ENCODE results near the gene POU2F3. TPM values are rescaled to one million over a fixed set of nuclear protein-coding genes. Genes with fewer than 3 reads are reported as not detected.

POU2F3 gene
- total RNA-seq, result under 1 TPM; 0.16 to 0.31 TPM
- 0.49 TPM for polyA plus RNA-seq (ENCODE audit: insufficient read depth, low read depth, low replicate concordance)
- long read RNA-seq, donor 1, result 0 reads
- long read RNA-seq, donor 2, partial matches to known transcripts, result 0 of 1 reads
- long read RNA-seq, donor 2, other reads (novel, unspliced or antisense), result 0 of 1 reads

DNA sequence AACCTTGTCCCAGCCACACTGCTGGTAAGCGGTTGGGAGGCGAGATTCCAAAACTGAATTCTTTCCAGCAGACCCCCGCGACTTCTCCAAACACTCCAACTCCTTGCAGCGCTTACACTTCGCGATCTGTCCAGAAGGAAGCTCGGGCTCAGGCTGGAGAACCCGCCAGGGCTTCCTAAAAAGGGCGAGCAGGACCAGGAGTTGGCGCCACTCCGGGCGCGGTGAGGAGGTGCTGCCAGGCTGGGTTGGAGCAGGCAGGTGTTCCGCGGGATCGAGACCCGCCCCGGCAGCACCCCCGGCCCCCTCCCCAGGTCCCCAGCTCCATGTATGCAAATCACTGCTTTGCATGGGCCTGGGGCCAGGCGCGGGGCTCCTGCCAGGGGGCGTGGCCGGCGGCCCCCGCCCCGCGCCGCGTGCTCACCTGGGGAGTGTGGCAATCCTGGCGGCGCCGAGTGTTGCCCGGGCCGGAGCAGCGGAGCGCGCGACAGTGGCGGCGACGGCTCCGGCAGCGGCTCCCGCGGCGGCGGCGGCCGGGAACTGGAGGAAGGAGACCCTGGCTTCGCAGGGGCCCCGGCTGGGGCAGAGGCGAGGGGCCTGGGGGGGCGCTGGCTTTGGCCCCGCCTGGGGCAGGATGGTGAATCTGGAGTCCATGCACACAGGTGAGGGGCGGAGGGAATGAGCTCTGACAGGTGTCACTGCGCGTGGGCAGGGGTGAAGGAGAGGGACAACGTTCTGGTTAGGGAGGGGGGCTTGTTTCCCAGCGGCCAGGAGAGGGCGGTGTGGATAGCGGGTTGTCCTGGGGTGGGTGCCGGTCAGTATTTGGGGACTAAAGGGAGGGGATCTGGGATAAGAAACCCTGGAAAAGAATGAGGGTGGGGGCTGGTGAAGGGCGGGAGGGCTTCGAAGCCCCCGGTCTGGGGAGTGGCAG is at the start of gene POU2F3:
TSS of gene POU2F3 (plus strand) at position 428 of the 928 bp plus-strand sequence. CDS start at position 632, 204 bp downstream.
- no peaks in the 10 kb centered on the region for H3K27me3 ChIP-seq
- no peaks in the 10 kb centered on the region for H3K9me3 ChIP-seq
- no peaks in the 10 kb centered on the region for H3K36me3 ChIP-seq (ENCODE audit: low read depth, missing control alignments)
- WGBS, 2 donors, result 7 to 8% methylated on average over 22 to 66 of the region's 66 CpGs
- TF ChIP-seq POLR2A (IDR thresholded peaks at IDR 0.05), result no peak
- no peak for TF ChIP-seq CTCF (IDR thresholded peaks at IDR 0.05)
- no peak for DNase-seq
- no peaks in the 10 kb centered on the region for H3K4me1 ChIP-seq
- intact Hi-C loops (cut with DNase I; ENCODE audit: low total_unique reads), result no loop called here
- H3K4me3 ChIP-seq, result no peak within 1 kb of the TSS
- no peak within 1 kb of the TSS for H3K27ac ChIP-seq

DNA sequence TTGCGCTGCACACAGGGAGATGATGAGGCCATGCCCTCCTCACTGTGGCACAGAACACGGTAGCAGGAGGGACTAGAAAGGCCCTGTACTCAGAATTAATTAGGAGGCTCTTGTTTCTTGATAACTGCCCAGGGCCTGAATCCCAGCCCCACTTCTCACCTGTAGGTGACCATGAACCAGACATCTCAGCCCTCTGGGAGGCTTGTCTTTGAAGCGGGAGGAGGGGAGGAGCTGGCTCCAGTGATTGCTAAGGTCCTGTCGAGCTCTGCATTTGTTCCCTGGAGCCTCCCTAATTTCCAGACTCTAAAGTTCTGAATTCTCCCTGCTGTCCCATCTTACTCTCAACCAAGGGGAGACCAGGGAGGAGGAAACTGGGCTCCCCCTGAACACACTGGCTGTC is 48.9 kb upstream of the POU2F3 start:
- no peak for TF ChIP-seq POLR2A (IDR thresholded peaks at IDR 0.05)
- no peak for TF ChIP-seq CTCF (IDR thresholded peaks at IDR 0.05)
- intact Hi-C loops (cut with DNase I; ENCODE audit: low total_unique reads), result no loop called here
- Histone ChIP-seq H3K36me3 (ENCODE audit: low read depth, missing control alignments) (no peaks in the 10 kb centered on the region), H3K27me3 (no peaks in the 10 kb centered on the region), H3K27ac (no peak overlapping the region), H3K4me1 (peaks cover 23% of the 10 kb centered on the region), H3K4me3 (no peak overlapping the region), H3K9me3 (no peaks in the 10 kb centered on the region)
- DNase-seq, result no peak
- WGBS, 2 donors, result 84 to 92% methylated on average over 4 of the region's 4 CpGs

DNA sequence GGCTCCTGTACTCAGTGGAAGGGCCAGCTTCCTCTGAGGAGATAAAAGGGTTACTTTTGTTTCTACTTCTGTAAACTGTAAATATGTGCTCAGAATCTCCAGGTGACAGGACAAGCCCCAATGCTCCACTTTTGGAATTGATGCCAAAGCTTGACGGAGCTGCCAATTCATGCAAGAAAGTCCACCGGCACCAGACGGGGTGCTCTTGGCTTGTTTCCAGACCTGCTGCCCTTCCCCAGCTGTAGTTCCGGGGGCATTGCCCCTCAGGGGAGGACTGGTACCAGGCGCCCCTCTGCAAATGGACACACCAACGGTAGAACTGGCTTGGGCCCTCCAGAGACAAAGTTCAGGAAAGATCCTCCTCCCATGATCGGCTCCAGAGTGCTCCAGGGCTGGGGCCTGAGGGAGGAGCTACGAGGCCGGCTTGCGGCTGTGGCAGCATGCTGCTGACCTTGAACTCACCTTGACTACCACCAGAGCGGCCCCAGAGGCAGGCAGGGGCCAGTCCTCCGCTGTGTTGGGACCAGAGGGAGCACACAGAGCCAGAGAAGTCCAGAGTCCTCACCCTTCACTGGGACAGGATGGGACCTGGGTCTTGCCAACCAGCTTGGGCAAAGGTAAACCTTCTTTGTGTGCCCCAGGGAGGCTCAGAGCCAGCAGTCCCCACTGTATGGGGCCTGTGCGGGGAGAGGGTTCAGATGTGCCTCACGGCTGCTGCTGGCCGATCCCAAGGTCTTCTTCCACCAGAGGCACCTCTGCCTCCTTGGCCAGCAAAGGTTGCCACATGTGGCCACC is 46.9 kb upstream of the POU2F3 start:
- intact Hi-C loops (cut with DNase I; ENCODE audit: low total_unique reads), result no loop called here
- 53 to 60% methylated on average over 7 to 15 of the region's 15 CpGs for WGBS, 2 donors
- Histone ChIP-seq H3K9me3 (no peaks in the 10 kb centered on the region), H3K36me3 (ENCODE audit: low read depth, missing control alignments) (no peaks in the 10 kb centered on the region), H3K27me3 (no peaks in the 10 kb centered on the region), H3K4me1 (peaks cover 8% of the 10 kb centered on the region), H3K4me3 (no peak overlapping the region), H3K27ac (no peak overlapping the region)
- DNase-seq, result no peak
- TF ChIP-seq CTCF (IDR thresholded peaks at IDR 0.05) (no peak), POLR2A (IDR thresholded peaks at IDR 0.05) (no peak)

DNA sequence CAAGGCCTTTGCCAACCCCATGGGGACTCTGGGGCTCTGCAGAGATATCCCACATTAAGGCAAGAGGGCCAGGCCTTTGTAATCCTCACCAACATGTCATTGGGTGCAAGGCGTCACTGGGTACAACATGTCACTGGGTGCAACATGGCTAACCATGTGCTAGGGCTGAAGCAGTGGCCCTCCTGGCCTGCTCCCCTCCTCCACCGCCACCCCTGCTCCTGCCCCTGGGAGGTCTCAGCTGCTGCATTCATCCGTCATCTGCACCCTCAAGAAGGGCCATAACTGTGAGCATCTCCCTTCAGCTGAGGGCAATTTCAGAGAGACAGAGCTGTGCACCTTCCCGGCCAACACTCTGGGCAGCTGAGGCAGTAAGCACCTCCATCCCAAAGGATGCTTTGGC is 45.8 kb upstream of the POU2F3 start:
- Histone ChIP-seq H3K4me1 (peaks cover 8% of the 10 kb centered on the region), H3K36me3 (ENCODE audit: low read depth, missing control alignments) (no peaks in the 10 kb centered on the region), H3K4me3 (no peak overlapping the region), H3K27me3 (no peaks in the 10 kb centered on the region), H3K9me3 (no peaks in the 10 kb centered on the region), H3K27ac (no peak overlapping the region)
- 88 to 100% methylated on average over 1 to 4 of the region's 4 CpGs for WGBS, 2 donors
- intact Hi-C loops (cut with DNase I; ENCODE audit: low total_unique reads), result no loop called here
- no peak for TF ChIP-seq CTCF (IDR thresholded peaks at IDR 0.05)
- TF ChIP-seq POLR2A (IDR thresholded peaks at IDR 0.05), result no peak
- no peak for DNase-seq

Measured in testis (tissue), 5 donors.